GM23248 (cell line): ENCODE results near the gene PIP5K1C. TPM values are rescaled to one million over a fixed set of nuclear protein-coding genes. Genes with fewer than 3 reads are reported as not detected.

Experiments
- DNase-seq: peaks from one replicate; pipeline ENCODE4 v3.0.0-alpha.2; 2015
- H2AFZ ChIP-seq: fragments of 200-600 bp; sonication (generic); 2 replicates; pipeline ENCODE4 v1.6.1; 2016; ENCODE audit warnings: antibody characterized with exemption
- H3F3A ChIP-seq: fragments of 200-600 bp; sonication (generic); 2 replicates; pipeline ENCODE4 v1.6.1; 2016; ENCODE audit warnings: mild to moderate bottlenecking, antibody characterized with exemption, mixed run types; ENCODE audit not compliant: insufficient read depth
- H3K27ac ChIP-seq: fragments of 200-600 bp; sonication (generic); 2 replicates; pipeline ENCODE4 v1.5.1; 2016; ENCODE audit warnings: mild to moderate bottlenecking
- H3K27me3 ChIP-seq: fragments of 200-600 bp; sonication (generic); replicated peaks from 2 replicates; pipeline ENCODE4 v1.6.1; 2016; ENCODE audit warnings: mild to moderate bottlenecking; ENCODE audit not compliant: insufficient read depth
- H3K36me3 ChIP-seq: fragments of 200-600 bp; sonication (generic); 2 replicates; pipeline ENCODE4 v1.6.1; 2016; ENCODE audit warnings: low read depth, mild to moderate bottlenecking
- H3K4me1 ChIP-seq: fragments of 200-600 bp; sonication (generic); 2 replicates; pipeline ENCODE4 v1.6.1; 2016; ENCODE audit warnings: mild to moderate bottlenecking; ENCODE audit not compliant: insufficient read depth
- H3K4me2 ChIP-seq: fragments of 200-600 bp; sonication (generic); one replicate; pipeline ENCODE4 v1.6.1; 2016; ENCODE audit warnings: mild to moderate bottlenecking; ENCODE audit not compliant: unreplicated experiment
- H3K4me3 ChIP-seq: fragments of 200-600 bp; sonication (generic); 2 replicates; pipeline ENCODE4 v1.5.1; 2016; ENCODE audit warnings: mild to moderate bottlenecking
- H3K79me2 ChIP-seq: fragments of 200-600 bp; sonication (generic); 2 replicates; pipeline ENCODE4 v1.6.1; 2016; ENCODE audit warnings: mild to moderate bottlenecking; ENCODE audit not compliant: insufficient read depth
- H3K9ac ChIP-seq: fragments of 200-600 bp; sonication (generic); 2 replicates; pipeline ENCODE4 v1.6.1; 2016; ENCODE audit warnings: mild to moderate bottlenecking
- H3K9me2 ChIP-seq: fragments of 200-600 bp; sonication (generic); 2 replicates; pipeline ENCODE4 v1.6.1; 2016; ENCODE audit warnings: mixed run types, mild to moderate bottlenecking, moderate library complexity; ENCODE audit not compliant: insufficient read depth
- H3K9me3 ChIP-seq: fragments of 200-600 bp; sonication (generic); one replicate; pipeline ENCODE4 v1.6.1; 2017; ENCODE audit warnings: low read depth
- H4K20me1 ChIP-seq: fragments of 200-600 bp; sonication (generic); 2 replicates; pipeline ENCODE4 v1.6.0; 2016; ENCODE audit not compliant: insufficient read depth
- EZH2 ChIP-seq: fragments of 200-600 bp; sonication (generic); IDR thresholded peaks from 2 replicates; pipeline ENCODE4 v1.6.1; 2018; ENCODE audit warnings: antibody characterized with exemption, mild to moderate bottlenecking; ENCODE audit not compliant: insufficient read depth, poor library complexity, severe bottlenecking
- EZH2phosphoT487 ChIP-seq: fragments of 200-600 bp; sonication (generic); IDR thresholded peaks from 2 replicates; pipeline ENCODE4 v1.6.1; 2018; ENCODE audit warnings: antibody characterized with exemption, moderate library complexity, mild to moderate bottlenecking, low read depth; ENCODE audit not compliant: insufficient read depth
- WGBS, 2 experiments: methylation state at CpG; one replicate each; pipeline ENCODE4 v1.1.6; 2015 to 2017; ENCODE audit warnings: low lambda C conversion rate in 2 of 2, low coverage in 1 of 2; ENCODE audit errors: missing lambda C conversion rate in 2 of 2; 5-methylcytosine and 5-hydroxymethylcytosine counted together
- in situ Hi-C: fragments of 300-500 bp; cut with MboI; formaldehyde crosslinking; loops from 2 replicates; pipeline ENCODE4 v1.15.0; 2020
- polyA plus RNA-seq: library from polyadenylated mRNA; unstranded; fragments of >200 nt; fragmentation: Nextera tagmentation; extraction: Ambion mirVana; gene quantifications from 2 replicates; pipeline ENCODE4 v1.2.1, GENCODE V29; 2016
- total RNA-seq: library from RNA; depleted of rRNA; stranded (reverse); fragments of >200 nt; shearing (Covaris generic); gene quantifications from 2 replicates; pipeline ENCODE4 v1.2.3, GENCODE V29; 2014

Gene PIP5K1C
- total and polyA plus RNA-seq, 2 experiments from 2014 or later: 31.2 to 34.0 TPM

GRCh38 chr19:3737487-3738205 lies 37.4 kb upstream of the PIP5K1C start:
- TF ChIP-seq EZH2phosphoT487 (no peak), EZH2 (no peak)
- 78 to 80% methylated on average over 10 of the region's 10 CpGs for WGBS, 2 experiments

GRCh38 chr19:3736106-3736724 lies 35.9 kb upstream of the PIP5K1C start:
- Histone ChIP-seq H3K27me3 (no peaks in the 10 kb centered on the region; the same call in 1 of the 2 replicates), H3K9ac (no peak overlapping the region), H3K4me1 (no peaks in the 10 kb centered on the region), H2AFZ (no peak overlapping the region), H3K36me3 (no peaks in the 10 kb centered on the region), H3K9me3 (no peaks in the 10 kb centered on the region), H3K79me2 (no peaks in the 10 kb centered on the region), H3K9me2 (no peaks in the 10 kb centered on the region), H3K4me2 (no peak overlapping the region), H3K27ac (no peak overlapping the region), H3K4me3 (no peak overlapping the region), H3F3A (no peaks in the 10 kb centered on the region), H4K20me1 (no peaks in the 10 kb centered on the region)
- in situ Hi-C loops: no loop called here
- 60 to 64% methylated on average over 10 to 21 of the region's 21 CpGs for WGBS, 2 experiments
- no peak for DNase-seq
- TF ChIP-seq EZH2phosphoT487 (no peak), EZH2 (no peak)

More at GRCh38 chr19:3737487-3738205, 37.4 kb upstream of the PIP5K1C start:
- no peaks in the 10 kb centered on the region for H3F3A ChIP-seq
- H3K9me3 ChIP-seq: no peaks in the 10 kb centered on the region
- no peak overlapping the region for H3K27ac ChIP-seq
- H3K4me1 ChIP-seq: no peaks in the 10 kb centered on the region
- no peaks in the 10 kb centered on the region for H3K36me3 ChIP-seq
- DNase-seq: no peak
- H3K27me3 ChIP-seq: no peaks in the 10 kb centered on the region; the same call in 1 of the 2 replicates
- in situ Hi-C loops: no loop called here
- H2AFZ ChIP-seq: no peak overlapping the region
- no peak overlapping the region for H3K4me3 ChIP-seq
- H3K4me2 ChIP-seq: no peak overlapping the region
- H3K9ac ChIP-seq: no peak overlapping the region
- H3K9me2 ChIP-seq: no peaks in the 10 kb centered on the region
- H4K20me1 ChIP-seq: no peaks in the 10 kb centered on the region
- H3K79me2 ChIP-seq: no peaks in the 10 kb centered on the region

- in situ Hi-C loops: no loop called here
- Histone ChIP-seq H3K27me3 (no peaks in the 10 kb centered on the region; the same call in 1 of the 2 replicates), H3K79me2 (no peaks in the 10 kb centered on the region), H3K4me3 (no peak overlapping the region), H3K36me3 (no peaks in the 10 kb centered on the region), H3F3A (no peaks in the 10 kb centered on the region), H3K4me2 (no peak overlapping the region), H3K9me2 (no peaks in the 10 kb centered on the region), H3K27ac (no peak overlapping the region), H3K4me1 (no peaks in the 10 kb centered on the region), H2AFZ (no peak overlapping the region), H3K9me3 (no peaks in the 10 kb centered on the region), H3K9ac (no peak overlapping the region), H4K20me1 (no peaks in the 10 kb centered on the region)
- 89% methylated on average over 13 to 14 of the region's 14 CpGs for WGBS, 2 experiments
- TF ChIP-seq EZH2phosphoT487 (no peak), EZH2 (no peak)
- DNase-seq: no peak
These were observed 34.0 kb upstream of the PIP5K1C start for GRCh38 chr19:3734310-3734600.

- no peak overlapping the region for H3K9ac ChIP-seq
- H4K20me1 ChIP-seq: no peaks in the 10 kb centered on the region
- no peaks in the 10 kb centered on the region for H3K9me2 ChIP-seq
- no peak overlapping the region for H3K27ac ChIP-seq
- no peaks in the 10 kb centered on the region for H3K9me3 ChIP-seq
- no peaks in the 10 kb centered on the region for H3K79me2 ChIP-seq
- H2AFZ ChIP-seq: no peak overlapping the region
- in situ Hi-C loops: no loop called here
- H3K4me3 ChIP-seq: no peak overlapping the region
- 49 to 53% methylated on average over 19 to 20 of the region's 20 CpGs for WGBS, 2 experiments
- no peaks in the 10 kb centered on the region for H3K36me3 ChIP-seq
- H3K4me2 ChIP-seq: no peak overlapping the region
- no peaks in the 10 kb centered on the region; the same call in 1 of the 2 replicates for H3K27me3 ChIP-seq
- DNase-seq: no peak
- no peaks in the 10 kb centered on the region for H3K4me1 ChIP-seq
- no peak for TF ChIP-seq EZH2
- no peak for TF ChIP-seq EZH2phosphoT487
- H3F3A ChIP-seq: no peaks in the 10 kb centered on the region
These were observed 33.5 kb upstream of the PIP5K1C start for GRCh38 chr19:3733549-3734309.
